DND-41 (cell line): ENCODE data around the gene HEXIM1.
"Not testable (repeated sequence)": the region's sequence is repeated elsewhere in the genome, so short reads cannot be mapped to it uniquely, and the experiment has no call there.

Source experiments
- ATAC-seq: fragments of 200-7000 bp; cut with Tn5 transposase; 3 replicates; pipeline ENCODE4 v1.9.1; 2021; ENCODE audit warnings: low read depth; ENCODE audit not compliant: insufficient read depth
- DNase-seq: peaks from one replicate; pipeline ENCODE4 v3.0.0-alpha.2; 2020
- H2AFZ ChIP-seq: 2 replicates; pipeline ENCODE4 v1.6.0; 2012; ENCODE audit warnings: low read depth, low read length
- H3K27ac ChIP-seq: 2 replicates; pipeline ENCODE4 v1.5.1; 2012; ENCODE audit warnings: low read length, inconsistent platforms
- H3K27me3 ChIP-seq: fragments of 200-600 bp; sonication (generic); 2 replicates; pipeline ENCODE4 v1.6.0; 2012; ENCODE audit warnings: low read length, mild to moderate bottlenecking, inconsistent platforms; ENCODE audit not compliant: insufficient read depth, poor library complexity
- H3K36me3 ChIP-seq: 2 replicates; pipeline ENCODE4 v1.5.1; 2012; ENCODE audit warnings: low read length, inconsistent platforms; ENCODE audit not compliant: insufficient read depth
- H3K4me1 ChIP-seq: 2 replicates; pipeline ENCODE4 v1.5.1; 2012; ENCODE audit warnings: mild to moderate bottlenecking, low read length; ENCODE audit not compliant: insufficient read depth
- H3K4me2 ChIP-seq: 2 replicates; pipeline ENCODE4 v1.6.0; 2012; ENCODE audit warnings: mild to moderate bottlenecking, moderate library complexity, low read length, inconsistent platforms; ENCODE audit not compliant: insufficient read depth
- H3K4me3 ChIP-seq, 2 experiments: fragments of 200-600 bp in 1 of 2; shearing (Covaris generic) in 1 of 2; 2 replicates each; pipeline ENCODE4 v1.5.1; 2012 to 2016; ENCODE audit warnings: inconsistent platforms in 2 of 2, low read length in 2 of 2, mild to moderate bottlenecking in 2 of 2, low read depth in 1 of 2, moderate library complexity in 1 of 2
- H3K79me2 ChIP-seq: 2 replicates; pipeline ENCODE4 v1.6.0; 2012; ENCODE audit warnings: low read length, inconsistent platforms; ENCODE audit not compliant: insufficient read depth
- H3K9ac ChIP-seq: 2 replicates; pipeline ENCODE4 v1.6.0; 2012; ENCODE audit warnings: low read depth, mild to moderate bottlenecking, inconsistent platforms, low read length, moderate library complexity
- H3K9me3 ChIP-seq: 2 replicates; pipeline ENCODE4 v1.5.1; 2012; ENCODE audit warnings: low read length, moderate library complexity, mild to moderate bottlenecking, inconsistent platforms; ENCODE audit not compliant: insufficient read depth, severe bottlenecking
- H4K20me1 ChIP-seq: 2 replicates; pipeline ENCODE4 v1.6.0; 2012; ENCODE audit warnings: low read length; ENCODE audit not compliant: insufficient read depth
- CTCF ChIP-seq: IDR thresholded peaks from 2 replicates; pipeline ENCODE4 v1.5.1; 2012; ENCODE audit warnings: borderline replicate concordance, low read length, moderate library complexity, mild to moderate bottlenecking; ENCODE audit not compliant: poor library complexity, severe bottlenecking; ENCODE audit errors: extremely low read depth
- EZH2 ChIP-seq: IDR thresholded peaks from 3 replicates; pipeline ENCODE4 v1.6.1; 2012; ENCODE audit warnings: borderline replicate concordance, low read depth, mild to moderate bottlenecking, moderate library complexity, low read length, inconsistent platforms; ENCODE audit not compliant: severe bottlenecking

HEXIM1 gene

GRCh38 chr17:45123930-45124796 is 24.1 kb upstream of the HEXIM1 start:
- no peak overlapping the region for H3K27ac ChIP-seq
- H2AFZ ChIP-seq = no peak overlapping the region
- no peak overlapping the region for H3K4me3 ChIP-seq
- no peaks in the 10 kb centered on the region for H4K20me1 ChIP-seq
- no peak for ATAC-seq
- no peaks in the 10 kb centered on the region for H3K79me2 ChIP-seq
- H3K4me2 ChIP-seq = no peak overlapping the region
- no peak overlapping the region for H3K9ac ChIP-seq
- TF ChIP-seq EZH2 (no peak), CTCF (no peak)
- no peaks in the 10 kb centered on the region for H3K4me1 ChIP-seq
- no peaks in the 10 kb centered on the region for H3K27me3 ChIP-seq
- no peaks in the 10 kb centered on the region for H3K9me3 ChIP-seq
- DNase-seq = no peak
- no peaks in the 10 kb centered on the region for H3K36me3 ChIP-seq

- H3K9ac ChIP-seq, H3K27me3 ChIP-seq, H4K20me1 ChIP-seq, H3K27ac ChIP-seq, H3K4me3 ChIP-seq, DNase-seq, H2AFZ ChIP-seq, H3K4me1 ChIP-seq, H3K4me2 ChIP-seq, H3K36me3 ChIP-seq, H3K79me2 ChIP-seq, ATAC-seq, H3K9me3 ChIP-seq: not testable (repeated sequence)
Observed at GRCh38 chr17:45124797-45125122, 23.5 kb upstream of the HEXIM1 start.

- no peak for TF ChIP-seq EZH2
- no peak for TF ChIP-seq CTCF
- Histone ChIP-seq H3K4me1 (no peaks in the 10 kb centered on the region), H2AFZ (no peak overlapping the region), H3K79me2 (no peaks in the 10 kb centered on the region), H3K27ac (no peak overlapping the region), H4K20me1 (no peaks in the 10 kb centered on the region), H3K4me3 (no peak overlapping the region), H3K27me3 (no peaks in the 10 kb centered on the region), H3K9ac (no peak overlapping the region), H3K36me3 (no peaks in the 10 kb centered on the region), H3K9me3 (no peaks in the 10 kb centered on the region), H3K4me2 (no peak overlapping the region)
- ATAC-seq (no peak), DNase-seq (no peak)
Observed at GRCh38 chr17:45125509-45125908, 22.8 kb upstream of the HEXIM1 start.

GRCh38 chr17:45127207-45127547 is 21.1 kb upstream of the HEXIM1 start:
- Histone ChIP-seq H3K27me3 (no peaks in the 10 kb centered on the region), H2AFZ (no peak overlapping the region), H3K4me2 (no peak overlapping the region), H3K9ac (no peak overlapping the region), H3K4me1 (peaks cover 12% of the 10 kb centered on the region), H3K36me3 (no peaks in the 10 kb centered on the region), H3K9me3 (no peaks in the 10 kb centered on the region), H3K79me2 (no peaks in the 10 kb centered on the region), H4K20me1 (no peaks in the 10 kb centered on the region), H3K4me3 (no peak overlapping the region), H3K27ac (no peak overlapping the region)
- no peak for ATAC-seq
- TF ChIP-seq CTCF = no peak
- no peak for TF ChIP-seq EZH2
- DNase-seq = no peak
